ENCODE results near the gene IKZF5. TPM values are rescaled to one million over a fixed set of nuclear protein-coding genes. Genes with fewer than 3 reads are reported as not detected.

Gene IKZF5
- total and polyA plus RNA-seq, 7 donors: 4.4 to 16.4 (median 9.4) TPM

DNA sequence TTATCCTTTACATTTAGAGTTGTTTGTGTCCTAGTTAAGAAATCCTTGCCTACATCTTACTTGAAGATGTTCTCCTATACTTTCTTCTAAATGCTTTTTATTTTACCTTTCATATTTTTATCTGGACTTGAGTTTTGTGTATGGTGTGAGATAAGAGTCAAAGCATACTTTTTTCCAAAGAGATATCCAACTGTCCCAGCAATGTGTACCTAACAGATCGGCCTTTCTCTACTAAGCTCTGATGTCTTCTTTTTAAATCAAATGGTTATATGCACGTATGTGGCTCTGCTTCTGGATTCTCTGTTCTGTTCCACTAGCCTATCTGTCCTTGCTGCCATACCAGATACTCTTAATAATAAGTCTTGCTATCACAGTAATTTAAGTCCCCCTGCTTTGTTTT, 7.2 kb downstream of the IKZF5 start:
- no peak overlapping the region for H3K27ac ChIP-seq
- H3K4me3 ChIP-seq: no peak overlapping the region
- peaks cover 0 to 22% (median 0%) of the 10 kb centered on the region in 4 donors for H3K36me3 ChIP-seq
- TF ChIP-seq, protein P1, sequence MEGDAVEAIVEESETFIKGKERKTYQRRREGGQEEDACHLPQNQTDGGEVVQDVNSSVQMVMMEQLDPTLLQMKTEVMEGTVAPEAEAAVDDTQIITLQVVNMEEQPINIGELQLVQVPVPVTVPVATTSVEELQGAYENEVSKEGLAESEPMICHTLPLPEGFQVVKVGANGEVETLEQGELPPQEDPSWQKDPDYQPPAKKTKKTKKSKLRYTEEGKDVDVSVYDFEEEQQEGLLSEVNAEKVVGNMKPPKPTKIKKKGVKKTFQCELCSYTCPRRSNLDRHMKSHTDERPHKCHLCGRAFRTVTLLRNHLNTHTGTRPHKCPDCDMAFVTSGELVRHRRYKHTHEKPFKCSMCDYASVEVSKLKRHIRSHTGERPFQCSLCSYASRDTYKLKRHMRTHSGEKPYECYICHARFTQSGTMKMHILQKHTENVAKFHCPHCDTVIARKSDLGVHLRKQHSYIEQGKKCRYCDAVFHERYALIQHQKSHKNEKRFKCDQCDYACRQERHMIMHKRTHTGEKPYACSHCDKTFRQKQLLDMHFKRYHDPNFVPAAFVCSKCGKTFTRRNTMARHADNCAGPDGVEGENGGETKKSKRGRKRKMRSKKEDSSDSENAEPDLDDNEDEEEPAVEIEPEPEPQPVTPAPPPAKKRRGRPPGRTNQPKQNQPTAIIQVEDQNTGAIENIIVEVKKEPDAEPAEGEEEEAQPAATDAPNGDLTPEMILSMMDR (IDR thresholded peaks at IDR 0.05): no peak
- no peak for TF ChIP-seq POLR2AphosphoS5 (IDR thresholded peaks at IDR 0.05)
- TF ChIP-seq POLR2A (IDR thresholded peaks at IDR 0.05): no peak
- no peak for TF ChIP-seq EP300 (IDR thresholded peaks at IDR 0.05)
- H3K27me3 ChIP-seq: no peaks in the 10 kb centered on the region
- intact Hi-C loops (cut with DNase I): no loop called here
- 97 to 98% methylated on average over 2 of the region's 2 CpGs for WGBS, 2 donors
- DNase-seq: no peak
- peaks cover 0 to 35% (median 16%) of the 10 kb centered on the region in 4 donors for H3K4me1 ChIP-seq
- H3K9me3 ChIP-seq: no peaks in the 10 kb centered on the region

DNA sequence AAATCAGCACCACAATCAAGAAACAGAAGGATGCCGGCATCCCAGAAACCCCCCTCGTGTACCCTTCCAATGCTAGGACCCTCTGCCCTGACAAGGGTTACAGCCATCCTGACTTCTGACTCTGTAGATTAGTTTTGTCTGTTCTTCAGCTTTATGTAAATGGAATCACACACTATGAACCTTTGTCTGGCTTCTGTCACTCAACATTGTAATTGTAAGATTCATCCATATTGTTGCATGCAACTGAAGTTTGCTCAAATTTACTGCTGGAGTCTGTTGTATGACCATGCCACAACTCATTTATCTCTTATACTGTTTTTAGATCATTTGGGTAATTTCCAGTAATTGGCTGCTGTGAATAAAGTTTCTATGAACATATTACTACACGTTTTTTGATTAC, 8.4 kb downstream of the IKZF5 start:
- intact Hi-C loops (cut with DNase I): no loop called here
- Histone ChIP-seq H3K4me3 (no peak overlapping the region), H3K27ac (no peak overlapping the region), H3K4me1 (peaks cover 0 to 27% (median 15%) of the 10 kb centered on the region in 4 donors), H3K36me3 (peaks cover 0 to 34% (median 0%) of the 10 kb centered on the region in 4 donors), H3K9me3 (no peaks in the 10 kb centered on the region), H3K27me3 (no peaks in the 10 kb centered on the region)
- TF ChIP-seq POLR2A (IDR thresholded peaks at IDR 0.05) (no peak), EP300 (IDR thresholded peaks at IDR 0.05) (no peak), POLR2AphosphoS5 (IDR thresholded peaks at IDR 0.05) (no peak)
- TF ChIP-seq, protein P1 (IDR thresholded peaks at IDR 0.05): no peak
- DNase-seq: no peak
- 78 to 85% methylated on average over 3 of the region's 3 CpGs for WGBS, 2 donors

DNA sequence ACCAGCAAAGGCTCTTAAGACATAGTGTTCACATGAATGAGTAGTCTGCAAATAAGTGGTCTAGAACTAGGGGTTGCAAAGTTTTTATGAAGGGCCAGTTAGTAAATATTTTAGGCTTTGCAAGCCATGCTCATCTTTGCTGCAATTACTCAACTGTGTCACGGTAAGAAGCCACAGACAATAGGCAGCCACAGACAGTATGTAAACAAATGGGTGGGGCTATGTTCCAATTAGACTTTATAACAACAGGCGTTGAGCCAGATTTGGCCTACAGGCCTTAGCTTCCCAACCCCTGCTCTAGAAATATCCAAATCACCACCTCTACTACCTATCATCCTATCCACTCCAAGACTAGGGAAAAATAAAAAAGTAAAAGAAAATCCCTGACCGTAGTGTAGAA, 9.2 kb downstream of the IKZF5 start:
- 14 to 55% methylated on average over 3 of the region's 3 CpGs for WGBS, 2 donors

DNA sequence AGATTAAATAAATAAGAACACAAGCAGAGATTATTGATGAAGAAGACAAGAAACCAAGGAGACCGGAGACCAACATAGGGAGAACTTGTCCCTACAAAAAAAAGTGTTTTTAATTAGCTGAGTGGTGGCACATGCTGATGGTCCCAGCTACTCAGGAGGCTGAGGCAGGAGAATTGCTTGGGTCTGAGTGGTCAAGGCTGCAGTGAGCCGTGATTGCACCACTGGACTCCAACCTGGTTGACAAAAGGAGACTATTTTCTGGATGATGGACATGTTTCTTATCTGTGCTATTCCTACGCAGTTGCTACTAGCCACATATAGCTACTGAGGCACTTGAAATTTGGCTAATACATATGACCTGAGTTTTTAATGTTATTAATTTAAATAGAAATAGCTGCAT, 9.7 kb downstream of the IKZF5 start:
- Histone ChIP-seq H3K27ac (no peak overlapping the region), H3K27me3 (no peaks in the 10 kb centered on the region), H3K9me3 (no peaks in the 10 kb centered on the region), H3K4me3 (no peak overlapping the region), H3K36me3 (peaks cover 0 to 44% (median 6%) of the 10 kb centered on the region in 4 donors), H3K4me1 (peaks cover 0 to 22% (median 11%) of the 10 kb centered on the region in 4 donors)
- no peak for DNase-seq
- intact Hi-C loops (cut with DNase I): no loop called here
- 97 to 99% methylated on average over 3 of the region's 3 CpGs for WGBS, 2 donors
- TF ChIP-seq POLR2A (IDR thresholded peaks at IDR 0.05): no peak
- TF ChIP-seq, protein P1 (IDR thresholded peaks at IDR 0.05): no peak
- TF ChIP-seq POLR2AphosphoS5 (IDR thresholded peaks at IDR 0.05): no peak
- no peak for TF ChIP-seq EP300 (IDR thresholded peaks at IDR 0.05)

More for the DNA sequence above, 9.2 kb downstream of the IKZF5 start:
- DNase-seq: no peak
- Histone ChIP-seq H3K36me3 (peaks cover 0 to 40% (median 2%) of the 10 kb centered on the region in 4 donors), H3K9me3 (no peaks in the 10 kb centered on the region), H3K4me3 (no peak overlapping the region), H3K4me1 (peaks cover 0 to 22% (median 12%) of the 10 kb centered on the region in 4 donors), H3K27ac (no peak overlapping the region), H3K27me3 (no peaks in the 10 kb centered on the region)
- intact Hi-C loops (cut with DNase I): no loop called here
- no peak for TF ChIP-seq POLR2AphosphoS5 (IDR thresholded peaks at IDR 0.05)
- TF ChIP-seq EP300 (IDR thresholded peaks at IDR 0.05): no peak
- TF ChIP-seq POLR2A (IDR thresholded peaks at IDR 0.05): no peak
- TF ChIP-seq, protein P1 (IDR thresholded peaks at IDR 0.05): no peak

DNA sequence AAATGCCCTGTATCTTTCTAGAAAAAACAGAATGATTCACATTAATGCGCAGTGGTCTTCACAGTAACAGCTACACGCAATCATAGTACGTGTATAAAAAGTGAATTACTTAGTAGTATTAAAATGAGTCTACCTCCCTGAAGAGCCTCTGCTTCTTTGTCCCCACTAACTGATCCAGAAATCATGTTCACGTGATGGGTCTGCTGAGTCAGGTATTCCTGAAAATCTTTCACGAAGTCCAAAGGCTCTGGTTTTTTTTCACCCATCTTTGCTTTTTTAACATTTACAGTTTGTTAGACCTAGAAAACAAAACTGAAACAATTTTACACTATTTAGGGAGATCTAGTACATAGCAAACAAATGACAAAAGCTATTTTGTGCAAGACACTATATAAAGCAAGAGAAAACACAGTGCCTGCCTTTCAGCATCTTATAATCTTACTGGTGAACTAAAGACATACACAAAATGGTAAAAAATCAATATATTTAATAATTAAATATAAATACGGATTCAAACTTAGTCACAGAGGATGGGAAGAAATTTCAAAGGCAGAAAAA, 10.2 kb downstream of the IKZF5 start:
- intact Hi-C loops (cut with DNase I): no loop called here
- peaks cover 0 to 49% (median 11%) of the 10 kb centered on the region in 4 donors for H3K36me3 ChIP-seq

More for the DNA sequence above, 10.2 kb downstream of the IKZF5 start:
- no peak for DNase-seq
- Histone ChIP-seq H3K9me3 (no peaks in the 10 kb centered on the region), H3K4me3 (no peak overlapping the region), H3K27ac (no peak overlapping the region), H3K27me3 (no peaks in the 10 kb centered on the region), H3K4me1 (peaks cover 0 to 22% (median 11%) of the 10 kb centered on the region in 4 donors)
- 91% methylated on average over 6 of the region's 6 CpGs for WGBS, 2 donors
- TF ChIP-seq EP300 (IDR thresholded peaks at IDR 0.05): no peak
- TF ChIP-seq POLR2AphosphoS5 (IDR thresholded peaks at IDR 0.05): no peak
- TF ChIP-seq POLR2A (IDR thresholded peaks at IDR 0.05): no peak
- TF ChIP-seq, protein P1 (IDR thresholded peaks at IDR 0.05): no peak
